ENCODE data around the gene ABHD8.

Gene ABHD8

GRCh38 chr19:17266975-17267788 is 36.0 kb downstream of the ABHD8 start, which contains the start of gene BABAM1:
Gene BABAM1 (plus strand): TSS chr19:17267443. CDS start chr19:17268807, 1,364 bp downstream.
- no peaks in the 10 kb centered on the region for H3K4me1 ChIP-seq (ENCODE audit: insufficient read depth, insufficient read length)

DNA sequence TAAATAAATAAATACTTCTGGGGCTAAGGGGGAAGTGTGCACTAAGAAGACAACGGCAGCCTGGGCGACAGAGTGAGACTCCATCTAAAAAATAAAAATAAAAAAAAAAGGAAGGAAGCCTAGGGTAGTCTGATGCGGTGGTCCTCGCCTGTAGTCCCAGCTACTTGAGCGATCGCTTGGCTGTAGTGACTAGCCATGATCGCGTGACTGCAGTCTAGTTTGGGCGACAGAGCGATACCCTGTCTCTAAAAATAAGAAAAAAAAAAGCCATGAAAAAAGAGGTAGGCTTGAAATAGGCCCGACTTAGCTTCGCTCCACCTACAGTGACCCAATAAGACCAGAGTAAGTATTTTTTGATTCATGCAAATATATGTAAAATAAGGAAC is 36.6 kb downstream of the ABHD8 start:
- Histone ChIP-seq H3K9ac (ENCODE audit: insufficient read length, low read depth) (no peak overlapping the region), H3K27me3 (ENCODE audit: insufficient read depth, insufficient read length) (no peaks in the 10 kb centered on the region), H3K4me1 (ENCODE audit: insufficient read depth, insufficient read length) (no peaks in the 10 kb centered on the region), H3K36me3 (ENCODE audit: insufficient read depth, insufficient read length, low read length) (peaks cover 24% of the 10 kb centered on the region), H3K4me3 (ENCODE audit: insufficient read length, low read depth) (no peak overlapping the region), H3K9me3 (ENCODE audit: insufficient read depth, low read length) (no peaks in the 10 kb centered on the region)
- no peak for TF ChIP-seq YY1 (IDR thresholded peaks at IDR 0.05; ENCODE audit: insufficient read depth, insufficient read length)
- TF ChIP-seq SUZ12 (IDR thresholded peaks at IDR 0.05; ENCODE audit: extremely low read depth, insufficient read depth, insufficient read length), result no peak
- TF ChIP-seq ZNF274 (IDR thresholded peaks at IDR 0.05; ENCODE audit: low read depth, low read length), result no peak
- DNase-seq (ENCODE audit: low read depth, low spot score), result no peak

More at GRCh38 chr19:17266975-17267788, 36.0 kb downstream of the ABHD8 start, which contains the start of gene BABAM1:
- Histone ChIP-seq H3K9me3 (ENCODE audit: insufficient read depth, low read length) (no peaks in the 10 kb centered on the region), H3K4me3 (ENCODE audit: insufficient read length, low read depth) (peak within 1 kb of the TSS; percentile 85), H3K9ac (ENCODE audit: insufficient read length, low read depth) (peak within 1 kb of the TSS; percentile 94), H3K36me3 (ENCODE audit: insufficient read depth, insufficient read length, low read length) (peaks cover 30% of the 10 kb centered on the region), H3K27me3 (ENCODE audit: insufficient read depth, insufficient read length) (no peaks in the 10 kb centered on the region)
- peak; percentile 97 for DNase-seq (ENCODE audit: low read depth, low spot score)
- TF ChIP-seq ZNF274 (IDR thresholded peaks at IDR 0.05; ENCODE audit: low read depth, low read length) (no peak), SUZ12 (IDR thresholded peaks at IDR 0.05; ENCODE audit: extremely low read depth, insufficient read depth, insufficient read length) (no peak), YY1 (IDR thresholded peaks at IDR 0.05; ENCODE audit: insufficient read depth, insufficient read length) (peak; percentile 90)

GRCh38 chr19:17266026-17266425 is 37.2 kb downstream of the ABHD8 start:
- Histone ChIP-seq H3K4me1 (ENCODE audit: insufficient read depth, insufficient read length) (no peaks in the 10 kb centered on the region), H3K27me3 (ENCODE audit: insufficient read depth, insufficient read length) (no peaks in the 10 kb centered on the region), H3K4me3 (ENCODE audit: insufficient read length, low read depth) (no peak overlapping the region), H3K36me3 (ENCODE audit: insufficient read depth, insufficient read length, low read length) (peaks cover 19% of the 10 kb centered on the region), H3K9ac (ENCODE audit: insufficient read length, low read depth) (no peak overlapping the region), H3K9me3 (ENCODE audit: insufficient read depth, low read length) (no peaks in the 10 kb centered on the region)
- no peak for DNase-seq (ENCODE audit: low read depth, low spot score)
- TF ChIP-seq YY1 (IDR thresholded peaks at IDR 0.05; ENCODE audit: insufficient read depth, insufficient read length) (no peak), ZNF274 (IDR thresholded peaks at IDR 0.05; ENCODE audit: low read depth, low read length) (no peak), SUZ12 (IDR thresholded peaks at IDR 0.05; ENCODE audit: extremely low read depth, insufficient read depth, insufficient read length) (no peak)

- TF ChIP-seq SUZ12 (IDR thresholded peaks at IDR 0.05; ENCODE audit: extremely low read depth, insufficient read depth, insufficient read length) (no peak), ZNF274 (IDR thresholded peaks at IDR 0.05; ENCODE audit: low read depth, low read length) (no peak), YY1 (IDR thresholded peaks at IDR 0.05; ENCODE audit: insufficient read depth, insufficient read length) (no peak)
- Histone ChIP-seq H3K9ac (ENCODE audit: insufficient read length, low read depth) (no peak within 1 kb of the TSS), H3K9me3 (ENCODE audit: insufficient read depth, low read length) (peaks cover 12% of the 10 kb centered on the region; the same call in 1 of the 2 replicates), H3K36me3 (ENCODE audit: insufficient read depth, insufficient read length, low read length) (peaks cover 10% of the 10 kb centered on the region), H3K4me1 (ENCODE audit: insufficient read depth, insufficient read length) (no peaks in the 10 kb centered on the region), H3K27me3 (ENCODE audit: insufficient read depth, insufficient read length) (no peaks in the 10 kb centered on the region), H3K4me3 (ENCODE audit: insufficient read length, low read depth) (no peak within 1 kb of the TSS)
- no peak for DNase-seq (ENCODE audit: low read depth, low spot score)
Observed at GRCh38 chr19:17264641-17264979, 38.6 kb downstream of the ABHD8 start, which contains the start of gene USHBP1. Gene USHBP1 (minus strand): TSS chr19:17264745. CDS start chr19:17264299, 446 bp downstream.

DNA sequence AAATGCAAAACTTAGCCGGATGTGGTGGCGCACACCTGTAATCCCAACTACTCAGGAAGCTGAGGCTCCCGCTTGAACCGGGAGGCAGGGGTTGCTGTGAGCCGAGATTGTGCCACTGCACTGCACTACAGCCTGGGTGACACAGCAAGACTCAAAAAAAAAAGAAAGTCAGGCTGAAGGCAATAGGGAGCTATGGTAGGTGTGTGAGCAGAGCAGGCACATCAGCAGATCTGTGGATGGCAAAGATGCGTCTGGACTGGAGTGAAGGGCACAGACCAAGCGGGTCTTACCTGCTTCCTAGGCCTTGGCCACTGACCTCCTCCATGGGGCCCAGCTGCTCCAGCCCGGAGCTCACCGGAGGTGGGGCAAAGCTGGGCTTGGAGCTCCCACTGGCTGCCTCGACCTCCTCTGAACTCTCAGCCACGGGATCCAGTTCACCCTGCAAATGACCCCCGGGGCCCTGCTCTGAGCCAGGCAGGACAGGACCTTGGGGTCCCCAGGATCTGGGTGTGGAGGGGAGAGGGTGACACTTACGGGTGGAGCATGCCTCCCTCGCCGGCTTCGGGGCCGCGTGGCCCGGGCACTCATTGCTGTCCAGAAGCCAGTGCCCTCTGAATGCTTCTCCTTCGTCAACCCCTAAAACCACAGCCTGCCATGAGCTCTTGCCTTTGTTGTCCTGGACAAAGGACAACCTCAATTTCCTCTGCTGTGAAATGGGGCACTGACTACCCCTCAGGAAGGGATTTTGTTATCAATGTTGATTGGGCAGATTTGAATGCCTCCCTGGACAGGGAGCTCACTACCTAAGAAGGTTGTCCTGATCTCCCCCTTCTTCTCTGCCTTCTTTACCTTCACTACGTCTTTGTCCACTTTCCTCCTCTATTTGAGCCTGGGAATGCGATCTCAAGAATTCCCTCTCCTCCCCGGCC is 39.2 kb downstream of the ABHD8 start:
- no peak for TF ChIP-seq YY1 (IDR thresholded peaks at IDR 0.05; ENCODE audit: insufficient read depth, insufficient read length)
- no peak for TF ChIP-seq SUZ12 (IDR thresholded peaks at IDR 0.05; ENCODE audit: extremely low read depth, insufficient read depth, insufficient read length)
- TF ChIP-seq ZNF274 (IDR thresholded peaks at IDR 0.05; ENCODE audit: low read depth, low read length), result no peak
- Histone ChIP-seq H3K9me3 (ENCODE audit: insufficient read depth, low read length) (peaks cover 19% of the 10 kb centered on the region; the same call in 1 of the 2 replicates), H3K27me3 (ENCODE audit: insufficient read depth, insufficient read length) (no peaks in the 10 kb centered on the region), H3K4me3 (ENCODE audit: insufficient read length, low read depth) (no peak overlapping the region), H3K9ac (ENCODE audit: insufficient read length, low read depth) (no peak overlapping the region), H3K36me3 (ENCODE audit: insufficient read depth, insufficient read length, low read length) (peaks cover 5% of the 10 kb centered on the region), H3K4me1 (ENCODE audit: insufficient read depth, insufficient read length) (no peaks in the 10 kb centered on the region)
- no peak for DNase-seq (ENCODE audit: low read depth, low spot score)

DNA sequence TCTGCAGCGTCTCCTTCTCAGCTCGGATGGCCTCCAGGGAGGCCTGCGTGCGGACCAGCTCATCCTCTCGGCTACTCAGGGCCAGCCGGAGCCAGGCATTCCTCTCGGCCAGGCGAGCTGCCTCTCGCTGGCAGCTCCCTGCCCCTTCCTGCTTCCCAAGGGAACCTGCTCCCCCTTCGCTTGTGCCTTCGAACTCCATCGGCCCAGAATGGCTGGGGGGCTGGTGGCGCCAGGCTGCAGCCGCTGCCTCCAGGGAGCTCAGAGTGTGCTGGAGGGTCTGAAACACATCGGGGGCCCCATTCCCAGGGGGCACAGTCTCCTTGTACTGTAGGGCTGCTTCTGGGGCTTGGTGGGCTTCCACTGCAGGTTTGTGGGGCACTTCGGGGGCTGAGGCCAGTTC is 40.7 kb downstream of the ABHD8 start:
- TF ChIP-seq YY1 (IDR thresholded peaks at IDR 0.05; ENCODE audit: insufficient read depth, insufficient read length), result no peak
- no peak for TF ChIP-seq SUZ12 (IDR thresholded peaks at IDR 0.05; ENCODE audit: extremely low read depth, insufficient read depth, insufficient read length)
- TF ChIP-seq ZNF274 (IDR thresholded peaks at IDR 0.05; ENCODE audit: low read depth, low read length), result no peak
- Histone ChIP-seq H3K4me3 (ENCODE audit: insufficient read length, low read depth) (no peak overlapping the region), H3K9ac (ENCODE audit: insufficient read length, low read depth) (no peak overlapping the region)

More for the DNA sequence above, 40.7 kb downstream of the ABHD8 start:
- Histone ChIP-seq H3K36me3 (ENCODE audit: insufficient read depth, insufficient read length, low read length) (no peaks in the 10 kb centered on the region), H3K27me3 (ENCODE audit: insufficient read depth, insufficient read length) (no peaks in the 10 kb centered on the region), H3K4me1 (ENCODE audit: insufficient read depth, insufficient read length) (no peaks in the 10 kb centered on the region), H3K9me3 (ENCODE audit: insufficient read depth, low read length) (peaks cover 33% of the 10 kb centered on the region; the same call in 1 of the 2 replicates)
- DNase-seq (ENCODE audit: low read depth, low spot score), result no peak
